H9 (cell line): Measurements from ENCODE around the gene TSPAN18. TPM values are rescaled to one million over a fixed set of nuclear protein-coding genes. Genes with fewer than 3 reads are reported as not detected.

ENCODE experiments used
- DNase-seq: peaks from one replicate; pipeline ENCODE4 v3.0.0-alpha.2; 2017
- H2AFZ ChIP-seq: one replicate; pipeline ENCODE4 v1.6.1; 2013; ENCODE audit warnings: mild to moderate bottlenecking, low read length, control low read depth, moderate library complexity
- H2AK5ac ChIP-seq: 2 replicates; pipeline ENCODE4 v1.6.1; 2013; ENCODE audit warnings: low read length, control low read depth, mixed read lengths; ENCODE audit not compliant: insufficient read length
- H2BK120ac ChIP-seq: one replicate; pipeline ENCODE4 v1.6.1; 2013; ENCODE audit warnings: low read depth, mild to moderate bottlenecking, low read length, control low read depth, inconsistent platforms; ENCODE audit not compliant: poor library complexity, severe bottlenecking
- H2BK12ac ChIP-seq: 2 replicates; pipeline ENCODE4 v1.6.1; 2013; ENCODE audit warnings: low read length, control low read depth, mixed read lengths, low read depth; ENCODE audit not compliant: insufficient read length
- H2BK15ac ChIP-seq: 2 replicates; pipeline ENCODE4 v1.6.1; 2013; ENCODE audit warnings: low read depth, low read length, control low read depth
- H2BK20ac ChIP-seq: one replicate; pipeline ENCODE4 v1.6.1; 2013; ENCODE audit warnings: low read depth, mild to moderate bottlenecking, low read length, control low read depth, inconsistent platforms; ENCODE audit not compliant: poor library complexity, severe bottlenecking
- H2BK5ac ChIP-seq: 2 replicates; pipeline ENCODE4 v1.6.1; 2013; ENCODE audit warnings: low read length, control low read depth, mixed read lengths; ENCODE audit not compliant: insufficient read length
- H3K14ac ChIP-seq: 2 replicates; pipeline ENCODE4 v1.6.1; 2013; ENCODE audit warnings: low read length, control low read depth; ENCODE audit not compliant: insufficient read depth
- H3K18ac ChIP-seq: 2 replicates; pipeline ENCODE4 v1.6.1; 2013; ENCODE audit warnings: low read depth, mild to moderate bottlenecking, mixed read lengths, low read length, control low read depth; ENCODE audit not compliant: insufficient read length
- H3K23ac ChIP-seq: 2 replicates; pipeline ENCODE4 v1.6.1; 2013; ENCODE audit warnings: low read length, control low read depth, mixed read lengths, low read depth; ENCODE audit not compliant: insufficient read length
- H3K23me2 ChIP-seq: 2 replicates; pipeline ENCODE4 v1.6.1; 2013; ENCODE audit warnings: low read depth, mild to moderate bottlenecking, mixed read lengths, low read length, control low read depth; ENCODE audit not compliant: insufficient read length, poor library complexity, severe bottlenecking
- H3K27ac ChIP-seq: 2 replicates; pipeline ENCODE4 v1.5.1; 2013; ENCODE audit warnings: low read length, control low read depth, mixed read lengths, low read depth; ENCODE audit not compliant: insufficient read length
- H3K27me3 ChIP-seq: 2 replicates; pipeline ENCODE4 v1.6.1; 2013; ENCODE audit warnings: low read length, control low read depth, inconsistent platforms; ENCODE audit not compliant: insufficient read depth
- H3K4ac ChIP-seq: 2 replicates; pipeline ENCODE4 v1.6.1; 2013; ENCODE audit warnings: low read depth, mild to moderate bottlenecking, control low read depth, inconsistent platforms, low read length, moderate library complexity
- H3K4me1 ChIP-seq: 2 replicates; pipeline ENCODE4 v1.6.1; 2013; ENCODE audit warnings: low read length, control low read depth, inconsistent platforms; ENCODE audit not compliant: insufficient read depth
- H3K4me2 ChIP-seq: 2 replicates; pipeline ENCODE4 v1.6.1; 2013; ENCODE audit warnings: low read length, control low read depth, mixed read lengths; ENCODE audit not compliant: insufficient read length, insufficient read depth
- H3K56ac ChIP-seq: 2 replicates; pipeline ENCODE4 v1.6.1; 2013; ENCODE audit warnings: low read depth, mild to moderate bottlenecking, mixed read lengths, low read length, control low read depth; ENCODE audit not compliant: insufficient read length
- H3K79me1 ChIP-seq: 2 replicates; pipeline ENCODE4 v1.6.1; 2013; ENCODE audit warnings: low read depth, mild to moderate bottlenecking, moderate library complexity, low read length, control low read depth, inconsistent platforms; ENCODE audit not compliant: insufficient read depth, poor library complexity, severe bottlenecking
- H3K79me2 ChIP-seq: 2 replicates; pipeline ENCODE4 v1.6.1; 2013; ENCODE audit warnings: low read length, control low read depth, inconsistent platforms; ENCODE audit not compliant: insufficient read depth
- H3K9ac ChIP-seq: 2 replicates; pipeline ENCODE4 v1.6.1; 2013; ENCODE audit warnings: low read length, control low read depth, mixed read lengths; ENCODE audit not compliant: insufficient read length; ENCODE audit errors: extremely low read depth
- H3K9me3 ChIP-seq: one replicate; pipeline ENCODE4 v1.6.1; 2013; ENCODE audit warnings: low read depth, low read length, inconsistent platforms; ENCODE audit not compliant: control insufficient read depth
- H3T11ph ChIP-seq: one replicate; pipeline ENCODE4 v1.6.1; 2013; ENCODE audit warnings: mild to moderate bottlenecking, low read length, control low read depth, inconsistent platforms
- H4K20me1 ChIP-seq: one replicate; pipeline ENCODE4 v1.6.1; 2013; ENCODE audit not compliant: control insufficient read depth, insufficient read length, insufficient read depth
- H4K5ac ChIP-seq: 2 replicates; pipeline ENCODE4 v1.6.1; 2013; ENCODE audit warnings: low read depth, mild to moderate bottlenecking, mixed read lengths, low read length, control low read depth; ENCODE audit not compliant: insufficient read length
- H4K8ac ChIP-seq: replicated peaks from 2 replicates; pipeline ENCODE4 v1.6.1; 2013; ENCODE audit warnings: low read length, control low read depth, mixed read lengths, low read depth; ENCODE audit not compliant: insufficient read length
- H4K91ac ChIP-seq: 2 replicates; pipeline ENCODE4 v1.6.1; 2013; ENCODE audit warnings: low read depth, mild to moderate bottlenecking, moderate library complexity, mixed read lengths, low read length, control low read depth; ENCODE audit not compliant: insufficient read length
- H3K27ac Mint-ChIP-seq, 3 experiments: 2 replicates in 2 of 3; 3 replicates in 1 of 3; pipeline ENCODE4 v1.8.0; 2020 to 2021; ENCODE audit warnings: mixed read lengths in 3 of 3, mild to moderate bottlenecking in 1 of 3, moderate library complexity in 1 of 3
- H3K27me3 Mint-ChIP-seq: 2 replicates; pipeline ENCODE4 v1.8.0; 2021; ENCODE audit warnings: low read depth, mild to moderate bottlenecking, moderate library complexity, mixed read lengths
- H3K36me3 Mint-ChIP-seq, 3 experiments: 2 replicates in 2 of 3; 3 replicates in 1 of 3; pipeline ENCODE4 v1.8.0; 2020 to 2021; ENCODE audit warnings: low read depth in 3 of 3, mixed read lengths in 3 of 3; ENCODE audit not compliant: insufficient read depth in 1 of 3
- H3K4me1 Mint-ChIP-seq, 2 experiments: 2 replicates each; pipeline ENCODE4 v1.8.0; 2020; ENCODE audit warnings: mixed read lengths in 2 of 2
- H3K4me3 Mint-ChIP-seq, 2 experiments: 2 replicates in 1 of 2; 3 replicates in 1 of 2; pipeline ENCODE4 v1.8.0; 2020 to 2021; ENCODE audit warnings: mild to moderate bottlenecking in 2 of 2, mixed read lengths in 2 of 2, moderate library complexity in 1 of 2
- H3K9me3 Mint-ChIP-seq, 2 experiments: 2 replicates in 1 of 2; 3 replicates in 1 of 2; pipeline ENCODE4 v1.8.0; 2020; ENCODE audit warnings: mild to moderate bottlenecking in 2 of 2, mixed read lengths in 2 of 2, moderate library complexity in 1 of 2
- WGBS: extraction: QIAGEN DNeasy Blood & Tissue Kit; methylation state at CpG from one replicate; pipeline ENCODE4 v1.1.7; 2013; ENCODE audit warnings: missing lambda C conversion rate, low lambda C conversion rate, mixed read lengths; ENCODE audit not compliant: insufficient read length; ENCODE audit errors: extremely low coverage; 5-methylcytosine and 5-hydroxymethylcytosine counted together
- total RNA-seq: library from RNA; stranded (reverse); gene quantifications from 2 replicates; pipeline ENCODE4 v1.2.1, GENCODE V29; 2021
- TF ChIP-seq, protein P1 (sequence below): fragments of 200-600 bp; sonication (generic); conservative IDR thresholded peaks from 3 replicates; pipeline ENCODE4 v1.8.0; 2021; ENCODE audit warnings: antibody characterized with exemption, mild to moderate bottlenecking

The TSPAN18 gene
- total RNA-seq, 1 experiment from 2014 or later = 25.3 TPM

DNA sequence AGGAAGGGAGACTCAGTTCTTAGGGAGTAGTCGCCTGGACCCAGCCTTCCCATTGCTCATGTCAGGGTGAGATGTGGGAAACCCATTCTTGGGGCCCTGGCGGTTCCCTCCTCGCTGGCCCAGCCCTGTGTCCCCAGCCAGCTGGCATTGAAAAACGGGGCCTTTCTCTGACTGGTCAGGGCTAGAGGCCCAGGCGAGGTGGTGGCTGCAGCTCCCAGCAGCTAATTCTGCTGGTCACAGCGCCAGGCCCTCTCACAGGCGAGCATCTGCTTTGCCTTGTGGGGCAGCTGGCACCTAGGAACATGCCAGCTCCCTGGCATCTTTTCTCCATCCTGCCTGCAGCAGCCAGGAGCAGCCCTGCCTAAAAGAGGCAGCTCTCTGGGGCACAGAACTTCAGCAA, 20.1 kb downstream of the TSPAN18 start:
- no peak overlapping the region for H3K4ac ChIP-seq
- no peaks in the 10 kb centered on the region for H3K23me2 ChIP-seq
- H2BK120ac ChIP-seq = no peak overlapping the region
- H4K5ac ChIP-seq = no peak overlapping the region
- no peak overlapping the region for H2BK12ac ChIP-seq
- H3K9me3 ChIP-seq = no peaks in the 10 kb centered on the region
- H2BK5ac ChIP-seq = no peak overlapping the region
- no peaks in the 10 kb centered on the region for H3K79me2 ChIP-seq
- Mint-ChIP-seq H3K9me3 (no peaks in the 10 kb centered on the region), H3K27ac (no peak overlapping the region), H3K4me3 (no peak overlapping the region), H3K27me3 (peaks cover 16% of the 10 kb centered on the region), H3K4me1 (peaks cover 38 to 57% of the 10 kb centered on the region in 2 experiments), H3K36me3 (no peaks in the 10 kb centered on the region; a peak in 1 of 7 replicates)
- no peak overlapping the region for H3K27ac ChIP-seq
- no CpG with 5 or more reads among the region's 7 CpGs for whole genome bisulfite sequencing
- H3K9ac ChIP-seq = no peak overlapping the region
- no peak overlapping the region for H3K18ac ChIP-seq
- no peak overlapping the region for H2AK5ac ChIP-seq
- no peaks in the 10 kb centered on the region; the same call in 1 of the 2 replicates for H3K27me3 ChIP-seq
- H2AFZ ChIP-seq = no peak overlapping the region
- no peak overlapping the region; the same call in 1 of the 2 replicates for H3K14ac ChIP-seq
- peaks cover 9% of the 10 kb centered on the region for H3K4me1 ChIP-seq
- H3K4me2 ChIP-seq = no peak overlapping the region
- no peak overlapping the region for H3K56ac ChIP-seq
- no peak overlapping the region for H2BK20ac ChIP-seq
- H2BK15ac ChIP-seq = no peak overlapping the region
- H3K79me1 ChIP-seq = no peaks in the 10 kb centered on the region
- no peak overlapping the region for H4K91ac ChIP-seq
- no peak overlapping the region for H3T11ph ChIP-seq
- no peaks in the 10 kb centered on the region for H4K20me1 ChIP-seq
- H3K23ac ChIP-seq = no peak overlapping the region
- peak; percentile 29 for DNase-seq
- H4K8ac ChIP-seq = no peak overlapping the region
- TF ChIP-seq, protein P1, sequence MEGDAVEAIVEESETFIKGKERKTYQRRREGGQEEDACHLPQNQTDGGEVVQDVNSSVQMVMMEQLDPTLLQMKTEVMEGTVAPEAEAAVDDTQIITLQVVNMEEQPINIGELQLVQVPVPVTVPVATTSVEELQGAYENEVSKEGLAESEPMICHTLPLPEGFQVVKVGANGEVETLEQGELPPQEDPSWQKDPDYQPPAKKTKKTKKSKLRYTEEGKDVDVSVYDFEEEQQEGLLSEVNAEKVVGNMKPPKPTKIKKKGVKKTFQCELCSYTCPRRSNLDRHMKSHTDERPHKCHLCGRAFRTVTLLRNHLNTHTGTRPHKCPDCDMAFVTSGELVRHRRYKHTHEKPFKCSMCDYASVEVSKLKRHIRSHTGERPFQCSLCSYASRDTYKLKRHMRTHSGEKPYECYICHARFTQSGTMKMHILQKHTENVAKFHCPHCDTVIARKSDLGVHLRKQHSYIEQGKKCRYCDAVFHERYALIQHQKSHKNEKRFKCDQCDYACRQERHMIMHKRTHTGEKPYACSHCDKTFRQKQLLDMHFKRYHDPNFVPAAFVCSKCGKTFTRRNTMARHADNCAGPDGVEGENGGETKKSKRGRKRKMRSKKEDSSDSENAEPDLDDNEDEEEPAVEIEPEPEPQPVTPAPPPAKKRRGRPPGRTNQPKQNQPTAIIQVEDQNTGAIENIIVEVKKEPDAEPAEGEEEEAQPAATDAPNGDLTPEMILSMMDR = no peak
